WTC11 (cell line): ENCODE data around the gene UBE2G1. TPM values are rescaled to one million over a fixed set of nuclear protein-coding genes. Genes with fewer than 3 reads are reported as not detected.

ENCODE experiments used
- ATAC-seq: fragments of 200-7000 bp; cut with Tn5 transposase; 2 replicates; pipeline ENCODE4 v1.10.0; 2021; ENCODE audit warnings: mild to moderate bottlenecking, moderate library complexity
- CTCF ChIA-PET: fragments of 300-600 bp; sonication (Branson Sonifier 250); formaldehyde crosslinking; loops from one replicate; lab custom pipeline; 2021; ENCODE audit warnings: antibody characterized with exemption; lab: Charles Lee
- POLR2A ChIA-PET: fragments of 350-600 bp; sonication (Branson Sonifier 250); formaldehyde crosslinking; loops from one replicate; lab custom pipeline; 2021; ENCODE audit warnings: antibody characterized with exemption; lab: Charles Lee
- DNase-seq: peaks from one replicate; pipeline ENCODE4 v3.0.0; 2021; ENCODE audit warnings: low spot score
- H3K27ac Mint-ChIP-seq: 2 replicates; pipeline ENCODE4 v1.8.0; 2021; ENCODE audit warnings: mixed read lengths
- H3K27me3 Mint-ChIP-seq: 2 replicates; pipeline ENCODE4 v1.8.0; 2021; ENCODE audit warnings: low read depth, mild to moderate bottlenecking, moderate library complexity, mixed read lengths
- H3K36me3 Mint-ChIP-seq: 2 replicates; pipeline ENCODE4 v1.8.0; 2021; ENCODE audit warnings: mixed read lengths
- H3K4me1 Mint-ChIP-seq: 2 replicates; pipeline ENCODE4 v1.8.0; 2022; ENCODE audit warnings: mixed read lengths
- H3K4me3 Mint-ChIP-seq: 2 replicates; pipeline ENCODE4 v1.8.0; 2021; ENCODE audit warnings: mild to moderate bottlenecking, moderate library complexity, mixed read lengths
- H3K9me3 Mint-ChIP-seq: 2 replicates; pipeline ENCODE4 v1.8.0; 2021; ENCODE audit warnings: mixed read lengths
- ATF2 ChIP-seq: sonication (generic); formaldehyde crosslinking; IDR thresholded peaks from 2 replicates; pipeline ENCODE4 v1.8.1; 2022; ENCODE audit warnings: low read depth, missing genetic modification reagents, borderline replicate concordance
- ATF3 ChIP-seq: sonication (generic); formaldehyde crosslinking; conservative IDR thresholded peaks from 2 replicates; pipeline ENCODE4 v1.8.1; 2022; ENCODE audit warnings: mild to moderate bottlenecking, missing genetic modification reagents
- CDX4 ChIP-seq: fragments of 250-450 bp; sonication (Bioruptor Pico); IDR thresholded peaks from 2 replicates; pipeline ENCODE4 v1.9.0; 2021; ENCODE audit warnings: moderate library complexity, mild to moderate bottlenecking, inconsistent platforms, borderline replicate concordance
- CREM ChIP-seq: sonication (generic); formaldehyde crosslinking; IDR thresholded peaks from 2 replicates; pipeline ENCODE4 v1.8.1; 2022; ENCODE audit warnings: mild to moderate bottlenecking, missing genetic modification reagents, moderate library complexity
- FOXJ3 ChIP-seq: sonication (generic); formaldehyde crosslinking; IDR thresholded peaks from 2 replicates; pipeline ENCODE4 v1.9.0; 2021; ENCODE audit warnings: missing genetic modification reagents, mild to moderate bottlenecking, borderline replicate concordance
- HMGA2 ChIP-seq: fragments of 250-450 bp; sonication (Bioruptor Pico); IDR thresholded peaks from 2 replicates; pipeline ENCODE4 v1.4.0; 2021; ENCODE audit warnings: mild to moderate bottlenecking, moderate library complexity
- IRF2 ChIP-seq: sonication (generic); formaldehyde crosslinking; IDR thresholded peaks from 2 replicates; pipeline ENCODE4 v1.8.0; 2022; ENCODE audit warnings: low read depth, missing genetic modification reagents, borderline replicate concordance
- JUN ChIP-seq: sonication (generic); formaldehyde crosslinking; IDR thresholded peaks from 2 replicates; pipeline ENCODE4 v1.8.0; 2023; ENCODE audit warnings: mild to moderate bottlenecking, missing genetic modification reagents
- MAX ChIP-seq: sonication (generic); formaldehyde crosslinking; IDR thresholded peaks from 2 replicates; pipeline ENCODE4 v1.8.0; 2022; ENCODE audit warnings: mild to moderate bottlenecking, missing genetic modification reagents
- MLX ChIP-seq: sonication (generic); formaldehyde crosslinking; IDR thresholded peaks from 2 replicates; pipeline ENCODE4 v1.8.1; 2023; ENCODE audit warnings: mild to moderate bottlenecking, missing genetic modification reagents, moderate library complexity
- MXD4 ChIP-seq: fragments of 250-450 bp; sonication (Bioruptor Pico); IDR thresholded peaks from 2 replicates; pipeline ENCODE4 v1.8.0; 2021; ENCODE audit warnings: mild to moderate bottlenecking, moderate library complexity, borderline replicate concordance
- MYBL2 ChIP-seq: sonication (generic); formaldehyde crosslinking; IDR thresholded peaks from 2 replicates; pipeline ENCODE4 v1.8.1; 2023; ENCODE audit warnings: mild to moderate bottlenecking, moderate library complexity, missing genetic modification reagents
- NFATC4 ChIP-seq: fragments of 250-450 bp; sonication (Bioruptor Pico); IDR thresholded peaks from 2 replicates; pipeline ENCODE4 v1.9.0; 2021; ENCODE audit warnings: mild to moderate bottlenecking
- NFYB ChIP-seq: sonication (generic); formaldehyde crosslinking; conservative IDR thresholded peaks from 2 replicates; pipeline ENCODE4 v1.8.0; 2022; ENCODE audit warnings: low read depth, missing genetic modification reagents
- OVOL2 ChIP-seq: fragments of 250-450 bp; sonication (Bioruptor Pico); IDR thresholded peaks from 2 replicates; pipeline ENCODE4 v1.9.0; 2021; ENCODE audit warnings: mild to moderate bottlenecking, borderline replicate concordance
- RORB ChIP-seq: fragments of 250-450 bp; sonication (Bioruptor Pico); IDR thresholded peaks from 2 replicates; pipeline ENCODE4 v1.9.0; 2021; ENCODE audit warnings: mild to moderate bottlenecking
- SMAD3 ChIP-seq: sonication (generic); formaldehyde crosslinking; IDR thresholded peaks from 2 replicates; pipeline ENCODE4 v1.8.0; 2022; ENCODE audit warnings: missing genetic modification reagents, mild to moderate bottlenecking, borderline replicate concordance
- SOX15 ChIP-seq: fragments of 250-450 bp; sonication (Bioruptor Pico); IDR thresholded peaks from 2 replicates; pipeline ENCODE4 v1.9.0; 2021; ENCODE audit warnings: mild to moderate bottlenecking
- TEAD4 ChIP-seq: sonication (generic); formaldehyde crosslinking; IDR thresholded peaks from 2 replicates; pipeline ENCODE4 v1.8.0; 2022; ENCODE audit warnings: mild to moderate bottlenecking, missing genetic modification reagents
- TP53 ChIP-seq: sonication (generic); formaldehyde crosslinking; IDR thresholded peaks from 2 replicates; pipeline ENCODE4 v1.8.1; 2023; ENCODE audit warnings: mild to moderate bottlenecking, missing genetic modification reagents
- ZNF263 ChIP-seq: sonication (generic); formaldehyde crosslinking; IDR thresholded peaks from 2 replicates; pipeline ENCODE4 v1.8.1; 2022; ENCODE audit warnings: low read depth, mild to moderate bottlenecking, moderate library complexity, missing genetic modification reagents
- ZNF281 ChIP-seq: sonication (generic); formaldehyde crosslinking; IDR thresholded peaks from 2 replicates; pipeline ENCODE4 v1.8.0; 2023; ENCODE audit warnings: mild to moderate bottlenecking, missing genetic modification reagents
- ZSCAN18 ChIP-seq: fragments of 250-450 bp; sonication (Bioruptor Pico); IDR thresholded peaks from 2 replicates; pipeline ENCODE4 v2.1.2; 2022; ENCODE audit warnings: mild to moderate bottlenecking, moderate library complexity
- total RNA-seq: library from RNA; stranded (reverse); gene quantifications from 3 replicates; pipeline ENCODE4 v1.2.3, GENCODE V29; 2021
- TF ChIP-seq, protein P1 (sequence below): sonication (generic); formaldehyde crosslinking; IDR thresholded peaks from 2 replicates; pipeline ENCODE4 v1.8.1; 2022; ENCODE audit warnings: mild to moderate bottlenecking, missing genetic modification reagents, moderate library complexity, borderline replicate concordance
- TF ChIP-seq, protein P2 (sequence below): sonication (generic); formaldehyde crosslinking; IDR thresholded peaks from 2 replicates; pipeline ENCODE4 v1.8.1; 2022; ENCODE audit warnings: mild to moderate bottlenecking, moderate library complexity, missing genetic modification reagents

Gene UBE2G1
- total RNA-seq, 1 experiment from 2014 or later = 177 TPM

DNA sequence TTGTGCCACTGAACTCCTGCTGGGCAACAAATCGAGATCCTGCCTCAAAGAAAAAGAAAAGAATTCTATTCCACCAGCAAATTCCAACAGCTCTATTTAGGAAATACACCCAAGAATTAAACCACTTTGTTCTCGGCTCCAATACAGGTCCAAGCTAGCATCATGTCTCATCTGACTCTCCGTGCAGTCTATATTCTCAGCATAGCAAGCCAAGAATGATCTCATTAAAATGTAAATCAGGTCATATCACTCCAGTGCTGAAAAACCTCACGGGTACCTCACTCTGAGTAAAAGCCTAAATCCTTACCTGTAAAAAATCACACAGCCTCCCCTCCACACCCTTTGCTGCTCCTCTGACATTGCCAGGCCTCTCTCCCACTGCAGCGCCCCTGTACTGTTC is 23.9 kb downstream of the UBE2G1 start:
- ChIA-PET POLR2A (interaction anchor here (1.5 kb wide), 1 partner anchor 9 kb away, joined by 5 read pairs; no protein-coding TSS in a partner anchor), CTCF (interaction anchor here (1.2 to 1.8 kb wide), 2 partner anchors 10 to 38 kb away, joined by 4 to 5 read pairs; no protein-coding TSS in a partner anchor)
- DNase-seq (no peak), ATAC-seq (no peak; the same call in 1 of the 2 replicates)
- H3K9me3 Mint-ChIP-seq = no peaks in the 10 kb centered on the region
- H3K4me3 Mint-ChIP-seq = no peak overlapping the region
- H3K36me3 Mint-ChIP-seq = no peaks in the 10 kb centered on the region
- TF ChIP-seq ZNF263 (CRISPR knock-in tag) (no peak), MYBL2 (CRISPR knock-in tag) (no peak), TEAD4 (CRISPR knock-in tag) (no peak), ZNF281 (CRISPR knock-in tag) (no peak), FOXJ3 (CRISPR knock-in tag) (no peak), NFYB (CRISPR knock-in tag) (no peak), NFATC4 (CRISPR knock-in tag) (no peak), CDX4 (no peak), SMAD3 (CRISPR knock-in tag) (no peak)
- H3K27ac Mint-ChIP-seq = no peak overlapping the region
- H3K27me3 Mint-ChIP-seq = no peaks in the 10 kb centered on the region; the same call in 1 of the 2 replicates
- H3K4me1 Mint-ChIP-seq = peaks cover 40% of the 10 kb centered on the region

- Mint-ChIP-seq H3K27ac (no peak overlapping the region), H3K4me3 (no peak overlapping the region), H3K27me3 (no peaks in the 10 kb centered on the region; the same call in 1 of the 2 replicates), H3K4me1 (peaks cover 42% of the 10 kb centered on the region), H3K9me3 (no peaks in the 10 kb centered on the region), H3K36me3 (no peaks in the 10 kb centered on the region)
- CTCF ChIA-PET = interaction anchor here (1.2 kb wide), 1 partner anchor 37 kb away, joined by 4 read pairs; no protein-coding TSS in a partner anchor
- ATAC-seq (no peak), DNase-seq (no peak)
- POLR2A ChIA-PET = interaction anchor here (1.5 kb wide), 1 partner anchor 8 kb away, joined by 5 read pairs; no protein-coding TSS in a partner anchor
- TF ChIP-seq ATF2 (CRISPR knock-in tag) = no peak
- TF ChIP-seq TP53 (CRISPR knock-in tag) = no peak
- no peak for TF ChIP-seq OVOL2 (CRISPR knock-in tag)
- no peak for TF ChIP-seq CREM (CRISPR knock-in tag)
- no peak for TF ChIP-seq JUN (CRISPR knock-in tag)
- no peak for TF ChIP-seq ATF3 (CRISPR knock-in tag)
- TF ChIP-seq RORB (CRISPR knock-in tag) = no peak
- no peak for TF ChIP-seq ZSCAN18 (CRISPR knock-in tag)
- no peak for TF ChIP-seq MXD4 (CRISPR knock-in tag)
- no peak for TF ChIP-seq HMGA2
- no peak for TF ChIP-seq IRF2 (CRISPR knock-in tag)
- TF ChIP-seq MAX (CRISPR knock-in tag) = no peak
- no peak for TF ChIP-seq MLX (CRISPR knock-in tag)
- TF ChIP-seq, protein P1, sequence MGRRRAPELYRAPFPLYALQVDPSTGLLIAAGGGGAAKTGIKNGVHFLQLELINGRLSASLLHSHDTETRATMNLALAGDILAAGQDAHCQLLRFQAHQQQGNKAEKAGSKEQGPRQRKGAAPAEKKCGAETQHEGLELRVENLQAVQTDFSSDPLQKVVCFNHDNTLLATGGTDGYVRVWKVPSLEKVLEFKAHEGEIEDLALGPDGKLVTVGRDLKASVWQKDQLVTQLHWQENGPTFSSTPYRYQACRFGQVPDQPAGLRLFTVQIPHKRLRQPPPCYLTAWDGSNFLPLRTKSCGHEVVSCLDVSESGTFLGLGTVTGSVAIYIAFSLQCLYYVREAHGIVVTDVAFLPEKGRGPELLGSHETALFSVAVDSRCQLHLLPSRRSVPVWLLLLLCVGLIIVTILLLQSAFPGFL (CRISPR knock-in tag) = no peak
- no peak for TF ChIP-seq SOX15 (CRISPR knock-in tag)
- TF ChIP-seq, protein P2, sequence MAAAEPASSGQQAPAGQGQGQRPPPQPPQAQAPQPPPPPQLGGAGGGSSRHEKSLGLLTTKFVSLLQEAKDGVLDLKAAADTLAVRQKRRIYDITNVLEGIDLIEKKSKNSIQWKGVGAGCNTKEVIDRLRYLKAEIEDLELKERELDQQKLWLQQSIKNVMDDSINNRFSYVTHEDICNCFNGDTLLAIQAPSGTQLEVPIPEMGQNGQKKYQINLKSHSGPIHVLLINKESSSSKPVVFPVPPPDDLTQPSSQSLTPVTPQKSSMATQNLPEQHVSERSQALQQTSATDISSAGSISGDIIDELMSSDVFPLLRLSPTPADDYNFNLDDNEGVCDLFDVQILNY = no peak
Observed at GRCh38 chr17:4341616-4341977, 24.9 kb downstream of the UBE2G1 start.
